Mesenchymal stem cell (in vitro differentiated cells and primary cell): ENCODE measurements around the gene GLRA3.

ENCODE experiments used
- DNase-seq: peaks from one replicate; pipeline ENCODE4 v3.0.0-alpha.2; 2013
- H2AFZ ChIP-seq: one replicate; pipeline ENCODE4 v1.6.1; 2013; ENCODE audit warnings: low read depth, mild to moderate bottlenecking, control low read depth, inconsistent platforms, low read length, moderate library complexity
- H2AK5ac ChIP-seq: 2 replicates; pipeline ENCODE4 v1.6.1; 2013; ENCODE audit warnings: low read length, moderate library complexity, mild to moderate bottlenecking, inconsistent platforms; ENCODE audit not compliant: severe bottlenecking
- H2BK120ac ChIP-seq: one replicate; pipeline ENCODE4 v1.6.1; 2013; ENCODE audit warnings: low read depth, mild to moderate bottlenecking, inconsistent platforms, low read length, moderate library complexity
- H2BK12ac ChIP-seq, 2 experiments: one replicate each; pipeline ENCODE4 v1.6.1; 2013; ENCODE audit warnings: inconsistent platforms in 2 of 2, low read length in 2 of 2, mild to moderate bottlenecking in 2 of 2, moderate library complexity in 2 of 2, control low read depth in 1 of 2
- H2BK15ac ChIP-seq: one replicate; pipeline ENCODE4 v1.6.1; 2013; ENCODE audit warnings: mild to moderate bottlenecking, low read depth, inconsistent platforms; ENCODE audit not compliant: poor library complexity, severe bottlenecking
- H2BK5ac ChIP-seq: 2 replicates; pipeline ENCODE4 v1.6.1; 2013; ENCODE audit warnings: low read depth, mild to moderate bottlenecking, low read length, control low read depth, inconsistent platforms; ENCODE audit not compliant: poor library complexity, severe bottlenecking
- H3K14ac ChIP-seq, 2 experiments: one replicate each; pipeline ENCODE4 v1.6.1; 2013; ENCODE audit warnings: inconsistent platforms in 2 of 2, low read length in 2 of 2, control low read depth in 1 of 2, mild to moderate bottlenecking in 1 of 2, moderate library complexity in 1 of 2
- H3K18ac ChIP-seq, 2 experiments: one replicate each; pipeline ENCODE4 v1.6.1; 2013; ENCODE audit warnings: inconsistent platforms in 2 of 2, low read length in 2 of 2, control low read depth in 1 of 2, low read depth in 1 of 2, mild to moderate bottlenecking in 1 of 2
- H3K23ac ChIP-seq, 2 experiments: one replicate each; pipeline ENCODE4 v1.6.1; 2013; ENCODE audit warnings: inconsistent platforms in 2 of 2, low read length in 2 of 2, mild to moderate bottlenecking in 2 of 2, moderate library complexity in 2 of 2, control low read depth in 1 of 2
- H3K27ac ChIP-seq: 2 replicates; pipeline ENCODE4 v1.5.1; 2013; ENCODE audit warnings: mild to moderate bottlenecking, moderate library complexity, low read length, control low read depth, inconsistent platforms; ENCODE audit not compliant: poor library complexity, severe bottlenecking
- H3K27me3 ChIP-seq, 2 experiments: 2 replicates each; pipeline versions ENCODE4 v1.6.1 to v1.7.0; 2013; ENCODE audit warnings: low read length in 2 of 2, mild to moderate bottlenecking in 2 of 2, moderate library complexity in 2 of 2, control low read depth in 1 of 2, inconsistent platforms in 1 of 2; ENCODE audit not compliant: control insufficient read depth in 1 of 2, insufficient read depth in 1 of 2
- H3K36me3 ChIP-seq, 2 experiments: 2 replicates each; pipeline versions ENCODE4 v1.6.1 to v1.7.0; 2013; ENCODE audit warnings: low read length in 2 of 2, control low read depth in 1 of 2, inconsistent platforms in 1 of 2, low read depth in 1 of 2, mild to moderate bottlenecking in 1 of 2; ENCODE audit not compliant: insufficient read depth in 2 of 2, control insufficient read depth in 1 of 2
- H3K4ac ChIP-seq, 2 experiments: one replicate each; pipeline ENCODE4 v1.6.1; 2013; ENCODE audit warnings: inconsistent platforms in 2 of 2, low read length in 2 of 2, mild to moderate bottlenecking in 2 of 2, moderate library complexity in 2 of 2, control low read depth in 1 of 2, low read depth in 1 of 2
- H3K4me1 ChIP-seq: 2 replicates; pipeline ENCODE4 v1.6.1; 2013; ENCODE audit warnings: low read depth, low read length, control low read depth; ENCODE audit not compliant: control insufficient read depth, insufficient read depth
- H3K4me2 ChIP-seq: 2 replicates; pipeline ENCODE4 v1.6.1; 2013; ENCODE audit warnings: low read length, mild to moderate bottlenecking, inconsistent platforms; ENCODE audit not compliant: poor library complexity, severe bottlenecking
- H3K4me3 ChIP-seq, 2 experiments: 2 replicates each; pipeline versions ENCODE4 v1.5.1 to v1.7.0; 2013; ENCODE audit warnings: low read length in 2 of 2, mild to moderate bottlenecking in 2 of 2, control low read depth in 1 of 2, low read depth in 1 of 2; ENCODE audit not compliant: insufficient read depth in 1 of 2
- H3K79me1 ChIP-seq: replicated peaks from 2 replicates; pipeline ENCODE4 v1.6.1; 2013; ENCODE audit warnings: mild to moderate bottlenecking, control low read depth, low read length, inconsistent platforms; ENCODE audit not compliant: poor library complexity, severe bottlenecking
- H3K9ac ChIP-seq: 2 replicates; pipeline ENCODE4 v1.7.0; 2013; ENCODE audit warnings: mild to moderate bottlenecking, low read length, moderate library complexity
- H3K9me3 ChIP-seq: 2 replicates; pipeline ENCODE4 v1.7.0; 2013; ENCODE audit warnings: mild to moderate bottlenecking, low read length; ENCODE audit not compliant: control insufficient read depth
- H4K8ac ChIP-seq: one replicate; pipeline ENCODE4 v1.6.1; 2013; ENCODE audit warnings: inconsistent platforms, mild to moderate bottlenecking, low read length, moderate library complexity
- H4K91ac ChIP-seq: one replicate; pipeline ENCODE4 v1.6.1; 2013; ENCODE audit warnings: mild to moderate bottlenecking, low read length, inconsistent platforms
- WGBS: methylation state at CpG from one replicate; pipeline ENCODE4 v1.1.7; 2013; ENCODE audit warnings: mixed read lengths; 5-methylcytosine and 5-hydroxymethylcytosine counted together

The GLRA3 gene

GRCh38 chr4:174596513-174596912, 232.5 kb downstream of the GLRA3 start:
- Histone ChIP-seq H2BK120ac (no peak overlapping the region), H3K18ac (no peak overlapping the region), H3K4me3 (no peak overlapping the region), H3K27ac (no peak overlapping the region), H2AFZ (no peak overlapping the region), H2BK5ac (no peak overlapping the region), H4K91ac (no peak overlapping the region), H3K27me3 (no peaks in the 10 kb centered on the region), H2AK5ac (no peak overlapping the region), H3K9ac (no peak overlapping the region), H2BK12ac (no peak overlapping the region), H4K8ac (no peak overlapping the region), H3K4ac (no peak overlapping the region), H3K23ac (no peak overlapping the region), H3K14ac (no peak overlapping the region), H3K79me1 (no peaks in the 10 kb centered on the region), H3K4me1 (no peaks in the 10 kb centered on the region), H2BK15ac (no peak overlapping the region), H3K4me2 (no peak overlapping the region), H3K36me3 (no peaks in the 10 kb centered on the region), H3K9me3 (no peaks in the 10 kb centered on the region)
- 60% methylated on average over 1 of the region's 1 CpG for WGBS
- DNase-seq: no peak

GRCh38 chr4:174595141-174595929, 233.7 kb downstream of the GLRA3 start:
- H4K91ac ChIP-seq: no peak overlapping the region
- no peak overlapping the region for H3K9ac ChIP-seq
- H3K4ac ChIP-seq: peak overlapping the region in 1 of 2 experiments; percentile 49
- no peaks in the 10 kb centered on the region for H3K36me3 ChIP-seq
- H2BK15ac ChIP-seq: no peak overlapping the region
- H3K4me3 ChIP-seq: no peak overlapping the region
- H3K4me1 ChIP-seq: no peaks in the 10 kb centered on the region
- no peak overlapping the region for H3K14ac ChIP-seq
- H2AFZ ChIP-seq: no peak overlapping the region
- no peak overlapping the region for H2BK120ac ChIP-seq
- no peaks in the 10 kb centered on the region for H3K27me3 ChIP-seq
- H3K79me1 ChIP-seq: no peaks in the 10 kb centered on the region
- WGBS: 82% methylated on average over 3 of the region's 4 CpGs
- no peak overlapping the region for H2BK5ac ChIP-seq
- DNase-seq: no peak
- H4K8ac ChIP-seq: no peak overlapping the region
- H3K27ac ChIP-seq: no peak overlapping the region
- no peak overlapping the region for H3K4me2 ChIP-seq
- H2AK5ac ChIP-seq: no peak overlapping the region
- H2BK12ac ChIP-seq: no peak overlapping the region
- no peaks in the 10 kb centered on the region for H3K9me3 ChIP-seq
- H3K18ac ChIP-seq: no peak overlapping the region
- no peak overlapping the region for H3K23ac ChIP-seq

- no peaks in the 10 kb centered on the region for H3K9me3 ChIP-seq
- no peak overlapping the region for H4K91ac ChIP-seq
- H2BK120ac ChIP-seq: no peak overlapping the region
- H3K36me3 ChIP-seq: no peaks in the 10 kb centered on the region
- H3K27ac ChIP-seq: no peak overlapping the region
- no peak overlapping the region for H3K14ac ChIP-seq
- H2BK5ac ChIP-seq: no peak overlapping the region
- no peak overlapping the region for H2AFZ ChIP-seq
- no peak overlapping the region for H3K4ac ChIP-seq
- H3K4me1 ChIP-seq: no peaks in the 10 kb centered on the region
- H2BK12ac ChIP-seq: no peak overlapping the region
- H3K79me1 ChIP-seq: no peaks in the 10 kb centered on the region
- no peak overlapping the region for H3K4me3 ChIP-seq
- no peak overlapping the region for H2AK5ac ChIP-seq
- no peaks in the 10 kb centered on the region for H3K27me3 ChIP-seq
- no peak overlapping the region for H3K18ac ChIP-seq
- no peak overlapping the region for H4K8ac ChIP-seq
- H3K9ac ChIP-seq: no peak overlapping the region
- no peak overlapping the region for H2BK15ac ChIP-seq
- 100% methylated on average over 2 of the region's 3 CpGs for WGBS
- DNase-seq: no peak
- no peak overlapping the region for H3K23ac ChIP-seq
- no peak overlapping the region for H3K4me2 ChIP-seq
Observed at GRCh38 chr4:174593701-174594100, 235.3 kb downstream of the GLRA3 start.

GRCh38 chr4:174592985-174593335, 236.1 kb downstream of the GLRA3 start:
- peak overlapping the region; percentile 19 for H2BK120ac ChIP-seq
- no peak overlapping the region for H3K23ac ChIP-seq

More at GRCh38 chr4:174592985-174593335, 236.1 kb downstream of the GLRA3 start:
- H3K9ac ChIP-seq: peak overlapping the region; percentile 70
- no peaks in the 10 kb centered on the region for H3K27me3 ChIP-seq
- no peak overlapping the region for H3K4ac ChIP-seq
- H3K14ac ChIP-seq: no peak overlapping the region
- H2BK12ac ChIP-seq: no peak overlapping the region
- H4K91ac ChIP-seq: no peak overlapping the region
- H3K4me2 ChIP-seq: no peak overlapping the region
- peak overlapping the region; percentile 49 for H3K27ac ChIP-seq
- no peak overlapping the region for H2AK5ac ChIP-seq
- peak; percentile 84 for DNase-seq
- no peak overlapping the region for H2BK5ac ChIP-seq
- H3K4me3 ChIP-seq: no peak overlapping the region
- no peak overlapping the region for H2BK15ac ChIP-seq
- H3K79me1 ChIP-seq: no peaks in the 10 kb centered on the region
- no peak overlapping the region for H4K8ac ChIP-seq
- H3K36me3 ChIP-seq: no peaks in the 10 kb centered on the region
- no peaks in the 10 kb centered on the region for H3K4me1 ChIP-seq
- 70% methylated on average over 3 of the region's 3 CpGs for WGBS
- no peak overlapping the region for H2AFZ ChIP-seq
- peak overlapping the region; percentile 28 to 34 for H3K18ac ChIP-seq
- no peaks in the 10 kb centered on the region for H3K9me3 ChIP-seq
